Upper lobe of left lung (tissue), 4 donors: ENCODE data around the gene CATSPERZ.

Experiments used
- CTCF ChIP-seq, 6 experiments: fragments of 450-650 bp in 4 of 6; fragments of 200-600 bp in 2 of 6; sonication (generic) in 2 of 6; IDR thresholded peaks; one replicate each; pipeline ENCODE4 v1.5.1; 2016 to 2019; ENCODE audit warnings: antibody characterized with exemption in 6 of 6
- POLR2AphosphoS5 ChIP-seq, 2 donors: sonication (generic); formaldehyde crosslinking; IDR thresholded peaks; one replicate each; pipeline ENCODE4 v1.5.1; 2017; ENCODE audit warnings: antibody characterized with exemption in 2 of 2

GRCh38 chr11:64352099-64352994, 52.2 kb downstream of the CATSPERZ start:
- TF ChIP-seq CTCF (IDR thresholded peaks at IDR 0.05) (no peak), POLR2AphosphoS5 (IDR thresholded peaks at IDR 0.05) (no peak)
